Transverse colon (tissue), 4 donors: ENCODE results near the gene JPT1. TPM values are rescaled to one million over a fixed set of nuclear protein-coding genes. Genes with fewer than 3 reads are reported as not detected.
A peak's percentile ranks its signal among the peaks of the same experiment; 100 is the strongest.

ENCODE experiments used
- DNase-seq: peaks from one replicate; pipeline ENCODE4 v3.0.0-alpha.2; 2019
- H3K27ac ChIP-seq, 4 donors: fragments of 200-600 bp; sonication (generic); 2 replicates each; pipeline ENCODE4 v1.5.1; 2016 to 2018; ENCODE audit warnings: inconsistent platforms in 4 of 4
- H3K27me3 ChIP-seq: fragments of 200-600 bp; sonication (generic); 2 replicates; pipeline ENCODE4 v1.5.1; 2017; ENCODE audit warnings: inconsistent platforms
- H3K36me3 ChIP-seq, 4 donors: fragments of 200-600 bp; sonication (generic); 2 replicates each; pipeline ENCODE4 v1.5.1; 2017 to 2019; ENCODE audit warnings: inconsistent platforms in 4 of 4
- H3K4me1 ChIP-seq, 4 donors: fragments of 200-600 bp; sonication (generic); 2 replicates each; pipeline ENCODE4 v1.5.1; 2017 to 2020; ENCODE audit warnings: inconsistent platforms in 4 of 4
- H3K4me3 ChIP-seq, 4 donors: fragments of 200-600 bp; sonication (generic); 1 replicate in 1 of 4; 2 replicates in 3 of 4; pipeline versions ENCODE4 v1.5.1 to v1.6.1; 2017 to 2019; ENCODE audit warnings: inconsistent platforms in 4 of 4
- H3K9me3 ChIP-seq, 2 donors: fragments of 200-600 bp; sonication (generic); 2 replicates each; pipeline ENCODE4 v1.5.1; 2017 to 2019; ENCODE audit warnings: inconsistent platforms in 2 of 2
- CTCF ChIP-seq, 5 experiments: fragments of 200-600 bp in 3 of 5; fragments of 450-650 bp in 2 of 5; sonication (generic) in 3 of 5; IDR thresholded peaks; 1 replicate in 2 of 5; 2 replicates in 3 of 5; pipeline ENCODE4 v1.5.1; 2016 to 2017; ENCODE audit warnings: antibody characterized with exemption in 5 of 5, inconsistent platforms in 3 of 5, mild to moderate bottlenecking in 2 of 5, moderate library complexity in 1 of 5
- EP300 ChIP-seq: sonication (generic); formaldehyde crosslinking; IDR thresholded peaks from one replicate; pipeline ENCODE4 v1.6.1; 2017; ENCODE audit warnings: antibody characterized with exemption, low read depth
- POLR2A ChIP-seq: fragments of 450-650 bp; IDR thresholded peaks from one replicate; pipeline ENCODE4 v1.6.1; 2016; ENCODE audit warnings: antibody characterized with exemption, mild to moderate bottlenecking, moderate library complexity
- POLR2AphosphoS5 ChIP-seq, 3 donors: sonication (generic); formaldehyde crosslinking; IDR thresholded peaks; one replicate each; pipeline ENCODE4 v1.6.1; 2016; ENCODE audit warnings: antibody characterized with exemption in 3 of 3
- WGBS, 2 donors: methylation state at CpG; one replicate each; pipeline ENCODE4 v1.1.5; 2018; ENCODE audit warnings: low coverage in 1 of 2; 5-methylcytosine and 5-hydroxymethylcytosine counted together
- in situ Hi-C, 4 donors: fragments of 200-750 bp; cut with MboI; loops; one replicate each; pipeline versions ENCODE4 v1.15.0 to v1.15.1; 2017; ENCODE audit warnings: low sequenced_read_pairs in 3 of 4, low pct_ligation_motif_present in 1 of 4, low pct_unique_long_range_greater_than_20kb in 1 of 4
- intact Hi-C: fragments of 100-400 bp; cut with DNase I; formaldehyde crosslinking; loops from one replicate; pipeline ENCODE4 v1.15.1; 2023; ENCODE audit warnings: low total_unique reads
- total RNA-seq, 4 donors: library from RNA; depleted of rRNA; stranded (reverse); fragments of >200 nt; gene quantifications; one replicate each; pipeline ENCODE4 v1.1.0, GENCODE V29; 2016

JPT1 gene
- total RNA-seq, 4 donors from 2014 or later = 61.7 to 293 (median 219) TPM

- in situ Hi-C loops = loop anchor here in 1 of 4 donors (25.0 kb wide), 1 partner anchor 226 kb away; the partner anchor contains the start of gene HID1
- WGBS, 2 donors = 87 to 89% methylated on average over 4 to 6 of the region's 6 CpGs
- Histone ChIP-seq H3K27me3 (no peaks in the 10 kb centered on the region), H3K4me1 (peaks cover 0 to 1% (median 0%) of the 10 kb centered on the region in 4 donors), H3K9me3 (no peaks in the 10 kb centered on the region), H3K27ac (no peak overlapping the region), H3K4me3 (no peak overlapping the region), H3K36me3 (no peaks in the 10 kb centered on the region)
- no peak for DNase-seq
- no peak for TF ChIP-seq POLR2A
- no peak for TF ChIP-seq CTCF (IDR thresholded peaks at IDR 0.05)
- TF ChIP-seq EP300 = no peak
- TF ChIP-seq POLR2AphosphoS5 (IDR thresholded peaks at IDR 0.05) = no peak
- intact Hi-C loops = no loop called here
These were observed 34.3 kb upstream of the JPT1 start for GRCh38 chr17:75188614-75189013.

- 96% methylated on average over 8 to 9 of the region's 9 CpGs for WGBS, 2 donors
- peaks cover 8 to 29% (median 12%) of the 10 kb centered on the region in 4 donors for H3K4me1 ChIP-seq
- H3K9me3 ChIP-seq = no peaks in the 10 kb centered on the region
- H3K27me3 ChIP-seq = no peaks in the 10 kb centered on the region
- peaks cover 0 to 8% (median 0%) of the 10 kb centered on the region in 4 donors for H3K36me3 ChIP-seq
- no peak for DNase-seq
- TF ChIP-seq CTCF (IDR thresholded peaks at IDR 0.05) (no peak), POLR2A (no peak), POLR2AphosphoS5 (IDR thresholded peaks at IDR 0.05) (no peak), EP300 (no peak)
- peak overlapping the region in 1 of 4 donors; percentile 99 for H3K27ac ChIP-seq
- H3K4me3 ChIP-seq = no peak overlapping the region
- in situ Hi-C loops (loop anchor here in 1 of 4 donors (25.0 kb wide), 1 partner anchor 222 kb away; the partner anchor contains the start of gene HID1), intact Hi-C loops (no loop called here)
These were observed 29.9 kb upstream of the JPT1 start for GRCh38 chr17:75183999-75184884.

DNA sequence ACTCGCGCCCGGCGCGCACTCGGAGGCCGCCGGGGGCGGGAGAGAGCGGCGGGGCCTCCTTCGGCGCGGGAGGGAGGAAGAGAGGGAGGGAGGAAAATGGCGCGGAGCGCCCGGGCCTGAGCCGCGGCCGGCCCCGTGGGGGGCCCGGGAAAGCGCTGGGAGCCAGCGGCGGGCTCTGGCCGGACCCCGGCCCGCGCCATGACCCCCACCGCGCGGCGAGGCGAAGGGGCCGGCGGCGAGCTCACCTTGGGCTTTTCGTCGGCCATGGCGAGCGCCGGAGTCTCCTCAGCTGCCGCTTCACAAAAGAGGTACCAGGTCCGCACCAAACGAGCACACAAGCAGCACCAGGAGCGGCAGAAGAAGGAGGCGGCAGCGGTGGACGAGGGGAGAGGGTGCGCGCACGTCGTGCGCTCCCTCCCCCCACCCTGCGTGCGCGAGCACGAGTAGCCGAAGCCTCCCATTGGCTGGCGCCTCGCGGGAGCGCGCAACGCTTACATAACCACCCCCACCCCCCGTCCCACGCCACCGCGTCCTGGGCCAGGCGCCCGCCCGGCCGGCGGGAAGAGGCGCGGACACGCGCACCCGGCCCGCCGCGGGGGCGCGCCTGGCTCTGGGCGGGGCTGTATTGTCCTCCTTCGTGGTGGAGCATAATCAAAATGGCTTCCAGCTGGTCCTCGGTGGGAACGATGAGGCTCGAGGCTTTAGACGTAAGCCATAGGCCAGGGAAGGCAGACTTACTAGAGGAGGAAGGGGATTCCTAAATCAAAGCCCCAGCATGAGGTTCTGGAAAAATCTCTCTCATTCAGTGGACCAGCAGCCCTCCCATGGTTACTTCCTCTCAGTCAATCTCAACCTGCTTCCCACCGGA is 28.5 kb upstream of the JPT1 start, which contains the start of gene SUMO2:
SUMO2 (minus strand) TSS at position 391 of the 868 bp plus-strand sequence; CDS start at position 266, 125 bp downstream.
- Histone ChIP-seq H3K36me3 (peaks cover 0 to 11% (median 0%) of the 10 kb centered on the region in 4 donors), H3K4me1 (peaks cover 8 to 33% (median 12%) of the 10 kb centered on the region in 4 donors), H3K4me3 (peak within 1 kb of the TSS; percentile 90 to 98 (median 95)), H3K9me3 (no peaks in the 10 kb centered on the region), H3K27ac (peak within 1 kb of the TSS; percentile 99 to 100 (median 100)), H3K27me3 (no peaks in the 10 kb centered on the region)
- intact Hi-C loops = no loop called here
- TF ChIP-seq EP300 (no peak), CTCF (IDR thresholded peaks at IDR 0.05) (peak in 2 of 5 experiments; percentile 46 to 55), POLR2AphosphoS5 (IDR thresholded peaks at IDR 0.05) (peak; percentile 66 to 88 (median 82)), POLR2A (peak; percentile 84)
- DNase-seq = peak; percentile 97
- in situ Hi-C loops = loop anchor here in 1 of 4 donors (25.0 kb wide), 1 partner anchor 221 kb away; the partner anchor contains the start of gene HID1
- 2 to 33% methylated on average over 1 to 59 of the region's 92 CpGs for WGBS, 2 donors
